Fibroblast of skin of left biceps (primary cell): ENCODE results near the gene PCDH17.

Source experiments
- DNase-seq, 2 experiments: peaks; one replicate each; pipeline ENCODE4 v3.0.0-alpha.2; 2013; ENCODE audit warnings: low read depth in 2 of 2

The PCDH17 gene

GRCh38 chr13:57634839-57635165, 3.3 kb downstream of the PCDH17 start:
- no peak for DNase-seq

GRCh38 chr13:57635541-57636085, 4.1 kb downstream of the PCDH17 start:
- no peak for DNase-seq

- no peak for DNase-seq
Measured at GRCh38 chr13:57636816-57637215, 5.3 kb downstream of the PCDH17 start.

GRCh38 chr13:57637515-57637914, 6.0 kb downstream of the PCDH17 start:
- no peak for DNase-seq

GRCh38 chr13:57638186-57638890, 6.8 kb downstream of the PCDH17 start:
- DNase-seq, result no peak

- DNase-seq, result no peak
Measured at GRCh38 chr13:57640607-57641006, 9.1 kb downstream of the PCDH17 start.

GRCh38 chr13:57641051-57641450, 9.5 kb downstream of the PCDH17 start:
- DNase-seq, result no peak

GRCh38 chr13:57644106-57644505, 12.6 kb downstream of the PCDH17 start:
- DNase-seq, result no peak

- no peak for DNase-seq
Measured at GRCh38 chr13:57653229-57653989, 21.9 kb downstream of the PCDH17 start.

GRCh38 chr13:57665481-57665880, 33.9 kb downstream of the PCDH17 start:
- no peak for DNase-seq

- no peak for DNase-seq
Measured at GRCh38 chr13:57666131-57666953, 34.8 kb downstream of the PCDH17 start.

GRCh38 chr13:57672168-57672567, 40.6 kb downstream of the PCDH17 start:
- DNase-seq, result no peak

- DNase-seq, result no peak
Measured at GRCh38 chr13:57673197-57673596, 41.7 kb downstream of the PCDH17 start.

GRCh38 chr13:57675526-57675925, 44.0 kb downstream of the PCDH17 start:
- no peak for DNase-seq

- no peak for DNase-seq
Measured at GRCh38 chr13:57680609-57681008, 49.1 kb downstream of the PCDH17 start.

GRCh38 chr13:57682128-57682716, 50.7 kb downstream of the PCDH17 start:
- no peak for DNase-seq

- DNase-seq, result no peak
Measured at GRCh38 chr13:57698851-57699250, 67.3 kb downstream of the PCDH17 start.

- no peak for DNase-seq
Measured at GRCh38 chr13:57704031-57704430, 72.5 kb downstream of the PCDH17 start.

- no peak for DNase-seq
Measured at GRCh38 chr13:57716295-57716694, 84.8 kb downstream of the PCDH17 start.

- no peak for DNase-seq
Measured at GRCh38 chr13:57724486-57725272, 93.1 kb downstream of the PCDH17 start.

GRCh38 chr13:57725480-57725879, 93.9 kb downstream of the PCDH17 start:
- no peak for DNase-seq
